Smooth muscle cell (in vitro differentiated cells): ENCODE measurements around the gene PDGFA. TPM values are rescaled to one million over a fixed set of nuclear protein-coding genes. Genes with fewer than 3 reads are reported as not detected.

Experiments used
- DNase-seq: peaks from one replicate; lab custom pipeline; 2025; ENCODE audit not compliant: unreplicated experiment; lab: John Stamatoyannopoulos, UW
- H2AFZ ChIP-seq: fragments of 200-600 bp; sonication (generic); 2 replicates; pipeline ENCODE4 v1.6.0; 2016; ENCODE audit warnings: antibody characterized with exemption, low read depth, mild to moderate bottlenecking
- H3F3A ChIP-seq: fragments of 200-600 bp; sonication (generic); 2 replicates; pipeline ENCODE4 v1.6.0; 2017; ENCODE audit warnings: antibody characterized with exemption, low read depth
- H3K27ac ChIP-seq: fragments of 200-600 bp; sonication (generic); 2 replicates; pipeline ENCODE4 v1.5.1; 2016; ENCODE audit warnings: low read depth, mild to moderate bottlenecking
- H3K27me3 ChIP-seq: fragments of 200-600 bp; sonication (generic); 2 replicates; pipeline ENCODE4 v1.6.1; 2016; ENCODE audit warnings: low read depth, mild to moderate bottlenecking
- H3K36me3 ChIP-seq: fragments of 200-600 bp; sonication (generic); 2 replicates; pipeline ENCODE4 v1.5.1; 2016; ENCODE audit warnings: low read depth
- H3K4me1 ChIP-seq: fragments of 200-600 bp; sonication (generic); 2 replicates; pipeline ENCODE4 v1.5.1; 2016; ENCODE audit warnings: low read depth
- H3K4me2 ChIP-seq: fragments of 200-600 bp; sonication (generic); 2 replicates; pipeline ENCODE4 v1.6.0; 2016; ENCODE audit warnings: mild to moderate bottlenecking
- H3K4me3 ChIP-seq: fragments of 200-600 bp; sonication (generic); 2 replicates; pipeline ENCODE4 v1.5.1; 2016; ENCODE audit warnings: mild to moderate bottlenecking
- H3K79me2 ChIP-seq: fragments of 200-600 bp; sonication (generic); 2 replicates; pipeline ENCODE4 v1.6.0; 2016; ENCODE audit warnings: low read depth, mild to moderate bottlenecking
- H3K9ac ChIP-seq: fragments of 200-600 bp; sonication (generic); 2 replicates; pipeline ENCODE4 v1.6.0; 2016; ENCODE audit warnings: low read depth
- H3K9me3 ChIP-seq: fragments of 200-600 bp; sonication (generic); replicated peaks from 2 replicates; pipeline ENCODE4 v1.5.1; 2016; ENCODE audit warnings: low read depth
- H4K20me1 ChIP-seq: fragments of 200-600 bp; sonication (generic); 2 replicates; pipeline ENCODE4 v1.6.0; 2016; ENCODE audit warnings: low read depth
- CTCF ChIP-seq: fragments of 200-600 bp; sonication (generic); IDR thresholded peaks from 2 replicates; pipeline ENCODE4 v1.5.1; 2017; ENCODE audit warnings: borderline replicate concordance, mild to moderate bottlenecking, antibody characterized with exemption; ENCODE audit not compliant: insufficient read depth, poor library complexity, severe bottlenecking
- WGBS: methylation state at CpG from one replicate; pipeline ENCODE4 v1.1.7; 2016; ENCODE audit warnings: low lambda C conversion rate; 5-methylcytosine and 5-hydroxymethylcytosine counted together
- polyA plus RNA-seq: library from polyadenylated mRNA; unstranded; fragments of >200 nt; fragmentation: Nextera tagmentation; extraction: Ambion mirVana; gene quantifications from 2 replicates; pipeline ENCODE4 v1.2.1, GENCODE V29; 2016
- total RNA-seq: library from RNA; depleted of rRNA; stranded (reverse); fragments of >200 nt; gene quantifications from 2 replicates; pipeline ENCODE4 v1.2.3, GENCODE V29; 2014

The PDGFA gene
- total and polyA plus RNA-seq, 2 experiments from 2014 or later: 32.0 to 68.1 TPM

- Histone ChIP-seq H4K20me1 (no peaks in the 10 kb centered on the region), H2AFZ (no peak overlapping the region), H3K4me2 (no peak overlapping the region), H3K9me3 (no peaks in the 10 kb centered on the region), H3K79me2 (no peaks in the 10 kb centered on the region), H3K4me3 (no peak overlapping the region), H3K4me1 (peaks cover 24% of the 10 kb centered on the region), H3K36me3 (no peaks in the 10 kb centered on the region), H3K9ac (no peak overlapping the region), H3K27ac (peak overlapping the region; percentile 98), H3K27me3 (no peaks in the 10 kb centered on the region), H3F3A (peaks cover 25% of the 10 kb centered on the region)
- no peak for TF ChIP-seq CTCF
- no peak for DNase-seq
- WGBS: 99% methylated on average over 8 of the region's 12 CpGs
Measured at GRCh38 chr7:540997-541396, 21.4 kb upstream of the PDGFA start.

GRCh38 chr7:540579-540978 is 20.9 kb upstream of the PDGFA start:
- no peaks in the 10 kb centered on the region for H3K79me2 ChIP-seq
- peak overlapping the region; percentile 98 for H3K27ac ChIP-seq
- no peak for DNase-seq
- peak overlapping the region; percentile 74 for H3K4me2 ChIP-seq
- H3K9me3 ChIP-seq: no peaks in the 10 kb centered on the region
- WGBS: 98% methylated on average over 14 of the region's 14 CpGs
- no peak for TF ChIP-seq CTCF
- H3K27me3 ChIP-seq: no peaks in the 10 kb centered on the region
- H2AFZ ChIP-seq: no peak overlapping the region
- H3K4me3 ChIP-seq: no peak overlapping the region
- peak overlapping the region; percentile 79 for H3K9ac ChIP-seq
- no peaks in the 10 kb centered on the region for H4K20me1 ChIP-seq
- H3K4me1 ChIP-seq: peaks cover 24% of the 10 kb centered on the region
- H3F3A ChIP-seq: peaks cover 21% of the 10 kb centered on the region
- H3K36me3 ChIP-seq: no peaks in the 10 kb centered on the region

GRCh38 chr7:539731-540411 is 20.2 kb upstream of the PDGFA start:
- no peak overlapping the region for H3K4me3 ChIP-seq
- peak; percentile 43 for DNase-seq
- peak overlapping the region; percentile 98 for H3K27ac ChIP-seq

More at GRCh38 chr7:539731-540411, 20.2 kb upstream of the PDGFA start:
- Histone ChIP-seq H2AFZ (no peak overlapping the region), H4K20me1 (no peaks in the 10 kb centered on the region), H3K9me3 (no peaks in the 10 kb centered on the region), H3K4me1 (peaks cover 24% of the 10 kb centered on the region), H3F3A (peaks cover 18% of the 10 kb centered on the region), H3K9ac (peak overlapping the region; percentile 79), H3K79me2 (no peaks in the 10 kb centered on the region), H3K36me3 (no peaks in the 10 kb centered on the region), H3K27me3 (no peaks in the 10 kb centered on the region), H3K4me2 (peak overlapping the region; percentile 74)
- 53% methylated on average over 12 of the region's 17 CpGs for WGBS
- no peak for TF ChIP-seq CTCF
